GM23248 (cell line): ENCODE results near the gene IPO13. TPM values are rescaled to one million over a fixed set of nuclear protein-coding genes. Genes with fewer than 3 reads are reported as not detected.

ENCODE experiments used
- DNase-seq: peaks from one replicate; pipeline ENCODE4 v3.0.0-alpha.2; 2015
- H2AFZ ChIP-seq: fragments of 200-600 bp; sonication (generic); 2 replicates; pipeline ENCODE4 v1.6.1; 2016; ENCODE audit warnings: antibody characterized with exemption
- H3F3A ChIP-seq: fragments of 200-600 bp; sonication (generic); 2 replicates; pipeline ENCODE4 v1.6.1; 2016; ENCODE audit warnings: mild to moderate bottlenecking, antibody characterized with exemption, mixed run types; ENCODE audit not compliant: insufficient read depth
- H3K27ac ChIP-seq: fragments of 200-600 bp; sonication (generic); 2 replicates; pipeline ENCODE4 v1.5.1; 2016; ENCODE audit warnings: mild to moderate bottlenecking
- H3K27me3 ChIP-seq: fragments of 200-600 bp; sonication (generic); replicated peaks from 2 replicates; pipeline ENCODE4 v1.6.1; 2016; ENCODE audit warnings: mild to moderate bottlenecking; ENCODE audit not compliant: insufficient read depth
- H3K36me3 ChIP-seq: fragments of 200-600 bp; sonication (generic); 2 replicates; pipeline ENCODE4 v1.6.1; 2016; ENCODE audit warnings: low read depth, mild to moderate bottlenecking
- H3K4me1 ChIP-seq: fragments of 200-600 bp; sonication (generic); 2 replicates; pipeline ENCODE4 v1.6.1; 2016; ENCODE audit warnings: mild to moderate bottlenecking; ENCODE audit not compliant: insufficient read depth
- H3K4me2 ChIP-seq: fragments of 200-600 bp; sonication (generic); one replicate; pipeline ENCODE4 v1.6.1; 2016; ENCODE audit warnings: mild to moderate bottlenecking; ENCODE audit not compliant: unreplicated experiment
- H3K4me3 ChIP-seq: fragments of 200-600 bp; sonication (generic); 2 replicates; pipeline ENCODE4 v1.5.1; 2016; ENCODE audit warnings: mild to moderate bottlenecking
- H3K79me2 ChIP-seq: fragments of 200-600 bp; sonication (generic); 2 replicates; pipeline ENCODE4 v1.6.1; 2016; ENCODE audit warnings: mild to moderate bottlenecking; ENCODE audit not compliant: insufficient read depth
- H3K9ac ChIP-seq: fragments of 200-600 bp; sonication (generic); 2 replicates; pipeline ENCODE4 v1.6.1; 2016; ENCODE audit warnings: mild to moderate bottlenecking
- H3K9me2 ChIP-seq: fragments of 200-600 bp; sonication (generic); 2 replicates; pipeline ENCODE4 v1.6.1; 2016; ENCODE audit warnings: mixed run types, mild to moderate bottlenecking, moderate library complexity; ENCODE audit not compliant: insufficient read depth
- H3K9me3 ChIP-seq: fragments of 200-600 bp; sonication (generic); one replicate; pipeline ENCODE4 v1.6.1; 2017; ENCODE audit warnings: low read depth
- H4K20me1 ChIP-seq: fragments of 200-600 bp; sonication (generic); 2 replicates; pipeline ENCODE4 v1.6.0; 2016; ENCODE audit not compliant: insufficient read depth
- EZH2 ChIP-seq: fragments of 200-600 bp; sonication (generic); IDR thresholded peaks from 2 replicates; pipeline ENCODE4 v1.6.1; 2018; ENCODE audit warnings: antibody characterized with exemption, mild to moderate bottlenecking; ENCODE audit not compliant: insufficient read depth, poor library complexity, severe bottlenecking
- EZH2phosphoT487 ChIP-seq: fragments of 200-600 bp; sonication (generic); IDR thresholded peaks from 2 replicates; pipeline ENCODE4 v1.6.1; 2018; ENCODE audit warnings: antibody characterized with exemption, moderate library complexity, mild to moderate bottlenecking, low read depth; ENCODE audit not compliant: insufficient read depth
- WGBS, 2 experiments: methylation state at CpG; one replicate each; pipeline ENCODE4 v1.1.6; 2015 to 2017; ENCODE audit warnings: low lambda C conversion rate in 2 of 2, low coverage in 1 of 2; ENCODE audit errors: missing lambda C conversion rate in 2 of 2; 5-methylcytosine and 5-hydroxymethylcytosine counted together
- in situ Hi-C: fragments of 300-500 bp; cut with MboI; formaldehyde crosslinking; loops from 2 replicates; pipeline ENCODE4 v1.15.0; 2020
- polyA plus RNA-seq: library from polyadenylated mRNA; unstranded; fragments of >200 nt; fragmentation: Nextera tagmentation; extraction: Ambion mirVana; gene quantifications from 2 replicates; pipeline ENCODE4 v1.2.1, GENCODE V29; 2016
- total RNA-seq: library from RNA; depleted of rRNA; stranded (reverse); fragments of >200 nt; shearing (Covaris generic); gene quantifications from 2 replicates; pipeline ENCODE4 v1.2.3, GENCODE V29; 2014

Gene IPO13
- total and polyA plus RNA-seq, 2 experiments from 2014 or later: 21.0 to 29.4 TPM

- Histone ChIP-seq H3K9me2 (no peaks in the 10 kb centered on the region), H3K79me2 (no peaks in the 10 kb centered on the region), H4K20me1 (no peaks in the 10 kb centered on the region), H3K36me3 (no peaks in the 10 kb centered on the region), H2AFZ (no peak overlapping the region), H3F3A (no peaks in the 10 kb centered on the region; the same call in 1 of the 2 replicates), H3K9me3 (no peaks in the 10 kb centered on the region), H3K4me2 (no peak overlapping the region), H3K4me3 (no peak overlapping the region), H3K27ac (no peak overlapping the region), H3K9ac (no peak overlapping the region), H3K27me3 (no peaks in the 10 kb centered on the region), H3K4me1 (peaks cover 12% of the 10 kb centered on the region)
- in situ Hi-C loops: loop anchor here (25.0 kb wide), 2 partner anchors 400 to 700 kb away; partner anchors contain the start of gene PTPRF
- DNase-seq: no peak
- WGBS, 2 experiments: 92% methylated on average over 8 of the region's 8 CpGs
- no peak for TF ChIP-seq EZH2
- TF ChIP-seq EZH2phosphoT487: no peak
Observed at GRCh38 chr1:43937179-43937865, 9.4 kb upstream of the IPO13 start.

GRCh38 chr1:43938383-43938782 is 8.4 kb upstream of the IPO13 start:
- Histone ChIP-seq H3K79me2 (no peaks in the 10 kb centered on the region), H3K4me3 (no peak overlapping the region), H3K4me1 (peaks cover 1% of the 10 kb centered on the region), H2AFZ (no peak overlapping the region), H3K27me3 (no peaks in the 10 kb centered on the region), H4K20me1 (no peaks in the 10 kb centered on the region), H3K9me3 (no peaks in the 10 kb centered on the region), H3F3A (no peaks in the 10 kb centered on the region), H3K9me2 (no peaks in the 10 kb centered on the region), H3K4me2 (no peak overlapping the region), H3K36me3 (no peaks in the 10 kb centered on the region), H3K27ac (no peak overlapping the region), H3K9ac (no peak overlapping the region)
- DNase-seq: no peak
- TF ChIP-seq EZH2 (no peak), EZH2phosphoT487 (no peak)
- in situ Hi-C loops: loop anchor here (25.0 kb wide), 2 partner anchors 401 to 701 kb away; partner anchors contain the start of gene PTPRF
- 84 to 85% methylated on average over 10 of the region's 10 CpGs for WGBS, 2 experiments

DNA sequence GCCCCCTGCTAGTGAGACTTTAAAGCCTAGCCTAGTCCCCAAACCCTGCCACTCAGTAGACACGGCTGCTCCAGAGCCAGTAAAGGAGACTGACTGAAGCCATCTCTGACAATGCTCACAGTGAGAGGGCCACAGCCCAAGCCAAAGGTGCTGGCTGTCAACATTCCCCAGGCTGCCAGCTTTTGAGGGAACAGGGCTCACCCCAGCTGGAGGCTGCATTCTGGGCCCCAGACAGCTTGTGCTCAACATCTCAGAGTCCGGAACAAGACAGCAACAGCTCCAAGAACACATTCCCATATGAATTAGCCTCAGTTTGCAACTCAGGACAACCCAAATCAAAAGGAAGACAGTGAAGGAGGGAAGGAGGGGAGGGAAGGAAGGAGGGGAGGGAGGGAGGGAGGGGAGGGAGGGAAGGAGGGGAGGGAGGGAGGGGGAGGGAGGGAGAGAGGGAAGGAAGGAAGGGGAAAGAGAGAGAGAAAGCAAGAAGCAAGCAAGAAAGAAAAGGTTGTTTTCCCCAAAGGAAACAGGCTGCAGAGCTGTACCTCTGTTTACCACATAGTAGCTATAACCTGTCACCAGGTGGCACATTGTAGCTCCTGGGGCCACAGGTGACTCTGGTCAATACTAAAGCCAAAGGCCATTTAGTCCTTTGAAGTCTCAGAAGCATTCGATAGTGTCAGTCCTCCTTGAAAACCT is 7.7 kb upstream of the IPO13 start:
- H3K4me2 ChIP-seq: no peak overlapping the region
- no peak overlapping the region for H3K9ac ChIP-seq
- no peaks in the 10 kb centered on the region for H3K9me3 ChIP-seq
- H4K20me1 ChIP-seq: no peaks in the 10 kb centered on the region
- WGBS, 2 experiments: 61 to 73% methylated on average over 3 of the region's 3 CpGs
- H3K9me2 ChIP-seq: no peaks in the 10 kb centered on the region
- in situ Hi-C loops: loop anchor here (25.0 kb wide), 2 partner anchors 402 to 702 kb away; partner anchors contain the start of gene PTPRF
- H3K27ac ChIP-seq: no peak overlapping the region
- no peak overlapping the region for H2AFZ ChIP-seq
- H3K4me1 ChIP-seq: no peaks in the 10 kb centered on the region
- H3F3A ChIP-seq: no peaks in the 10 kb centered on the region
- TF ChIP-seq EZH2phosphoT487: no peak
- no peak for TF ChIP-seq EZH2
- no peaks in the 10 kb centered on the region for H3K79me2 ChIP-seq
- H3K36me3 ChIP-seq: no peaks in the 10 kb centered on the region
- no peak for DNase-seq
- H3K27me3 ChIP-seq: no peaks in the 10 kb centered on the region
- H3K4me3 ChIP-seq: no peak overlapping the region

DNA sequence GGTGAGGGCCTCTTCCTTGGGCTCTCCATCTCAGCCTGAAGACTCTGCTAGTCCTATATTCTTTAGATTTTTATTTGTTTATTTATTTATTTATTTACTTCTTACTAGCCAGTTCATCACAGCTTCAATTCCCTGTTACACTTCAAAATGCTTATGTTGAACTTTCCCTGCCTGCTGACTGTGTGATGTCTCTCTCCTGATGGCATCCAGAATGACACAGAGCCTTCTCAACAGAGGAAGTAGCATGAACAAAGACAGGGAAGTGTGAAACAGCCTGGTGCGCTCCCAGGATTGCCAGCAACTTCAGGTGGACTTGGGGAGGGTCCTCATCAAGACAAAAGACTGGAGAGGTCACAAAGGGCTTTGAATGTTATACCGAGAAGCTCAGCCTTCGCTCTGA is 4.3 kb upstream of the IPO13 start:
- Histone ChIP-seq H3K4me1 (peaks cover 5% of the 10 kb centered on the region), H3K4me3 (no peak overlapping the region), H3K27me3 (no peaks in the 10 kb centered on the region), H3K36me3 (no peaks in the 10 kb centered on the region), H4K20me1 (no peaks in the 10 kb centered on the region), H3K27ac (no peak overlapping the region), H3K9me2 (no peaks in the 10 kb centered on the region), H3K9ac (no peak overlapping the region), H2AFZ (no peak overlapping the region), H3K79me2 (peaks cover 6% of the 10 kb centered on the region), H3K9me3 (no peaks in the 10 kb centered on the region), H3F3A (0 out of 2 replicates have a peak, but pooled peaks cover 5% of the 10 kb centered on the region), H3K4me2 (no peak overlapping the region)
- 95 to 97% methylated on average over 3 of the region's 3 CpGs for WGBS, 2 experiments
- DNase-seq: no peak
- in situ Hi-C loops: loop anchor here (25.0 kb wide), 2 partner anchors 405 to 705 kb away; partner anchors contain the start of gene PTPRF
- no peak for TF ChIP-seq EZH2
- no peak for TF ChIP-seq EZH2phosphoT487
